GM12801 (cell line): ENCODE results near the gene ZNF311.

Source experiments
- TF ChIP-seq, protein P1 (sequence below): IDR thresholded peaks from one replicate; pipeline ENCODE4 v1.5.1; 2011; ENCODE audit warnings: control low read depth; ENCODE audit not compliant: insufficient read length; ENCODE audit errors: extremely low read depth

ZNF311 gene

DNA sequence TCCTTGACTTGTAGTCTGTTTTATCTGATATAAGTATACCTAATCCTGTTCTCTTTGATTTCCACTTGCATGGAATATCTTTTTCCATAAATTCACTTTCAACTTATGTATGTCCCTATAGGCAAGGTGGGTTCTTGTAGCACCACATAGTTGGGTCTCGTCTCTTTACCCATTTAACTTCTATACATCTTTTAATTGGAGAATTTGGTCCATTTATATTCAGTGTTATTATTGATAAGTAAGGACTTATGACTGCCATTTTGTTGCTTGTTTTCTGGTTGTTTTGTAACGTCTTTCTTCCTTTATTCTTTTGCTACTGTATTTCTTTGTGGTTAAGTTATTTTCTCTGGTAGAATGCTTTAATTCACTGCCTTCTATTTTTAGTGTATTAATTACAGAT, 14.5 kb upstream of the ZNF311 start:
- TF ChIP-seq, protein P1, sequence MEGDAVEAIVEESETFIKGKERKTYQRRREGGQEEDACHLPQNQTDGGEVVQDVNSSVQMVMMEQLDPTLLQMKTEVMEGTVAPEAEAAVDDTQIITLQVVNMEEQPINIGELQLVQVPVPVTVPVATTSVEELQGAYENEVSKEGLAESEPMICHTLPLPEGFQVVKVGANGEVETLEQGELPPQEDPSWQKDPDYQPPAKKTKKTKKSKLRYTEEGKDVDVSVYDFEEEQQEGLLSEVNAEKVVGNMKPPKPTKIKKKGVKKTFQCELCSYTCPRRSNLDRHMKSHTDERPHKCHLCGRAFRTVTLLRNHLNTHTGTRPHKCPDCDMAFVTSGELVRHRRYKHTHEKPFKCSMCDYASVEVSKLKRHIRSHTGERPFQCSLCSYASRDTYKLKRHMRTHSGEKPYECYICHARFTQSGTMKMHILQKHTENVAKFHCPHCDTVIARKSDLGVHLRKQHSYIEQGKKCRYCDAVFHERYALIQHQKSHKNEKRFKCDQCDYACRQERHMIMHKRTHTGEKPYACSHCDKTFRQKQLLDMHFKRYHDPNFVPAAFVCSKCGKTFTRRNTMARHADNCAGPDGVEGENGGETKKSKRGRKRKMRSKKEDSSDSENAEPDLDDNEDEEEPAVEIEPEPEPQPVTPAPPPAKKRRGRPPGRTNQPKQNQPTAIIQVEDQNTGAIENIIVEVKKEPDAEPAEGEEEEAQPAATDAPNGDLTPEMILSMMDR, result no peak

DNA sequence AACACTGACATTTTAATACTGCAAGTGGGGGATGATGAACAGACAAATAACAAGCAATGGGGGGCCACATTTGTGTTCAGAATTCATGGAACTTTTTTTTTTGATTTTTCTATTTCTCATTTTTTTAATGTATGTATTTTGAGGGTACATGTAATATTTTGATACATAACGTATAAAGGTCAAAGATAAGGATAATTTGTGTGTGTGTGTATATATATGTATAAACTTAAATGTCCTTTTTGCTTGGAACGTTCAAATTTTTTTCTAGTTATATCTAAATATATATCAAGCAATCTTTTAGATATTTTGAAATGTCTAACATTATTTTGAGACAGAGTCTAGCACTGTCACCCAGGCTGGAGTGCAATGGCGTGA, 12.3 kb upstream of the ZNF311 start:
- TF ChIP-seq, protein P1, result no peak

DNA sequence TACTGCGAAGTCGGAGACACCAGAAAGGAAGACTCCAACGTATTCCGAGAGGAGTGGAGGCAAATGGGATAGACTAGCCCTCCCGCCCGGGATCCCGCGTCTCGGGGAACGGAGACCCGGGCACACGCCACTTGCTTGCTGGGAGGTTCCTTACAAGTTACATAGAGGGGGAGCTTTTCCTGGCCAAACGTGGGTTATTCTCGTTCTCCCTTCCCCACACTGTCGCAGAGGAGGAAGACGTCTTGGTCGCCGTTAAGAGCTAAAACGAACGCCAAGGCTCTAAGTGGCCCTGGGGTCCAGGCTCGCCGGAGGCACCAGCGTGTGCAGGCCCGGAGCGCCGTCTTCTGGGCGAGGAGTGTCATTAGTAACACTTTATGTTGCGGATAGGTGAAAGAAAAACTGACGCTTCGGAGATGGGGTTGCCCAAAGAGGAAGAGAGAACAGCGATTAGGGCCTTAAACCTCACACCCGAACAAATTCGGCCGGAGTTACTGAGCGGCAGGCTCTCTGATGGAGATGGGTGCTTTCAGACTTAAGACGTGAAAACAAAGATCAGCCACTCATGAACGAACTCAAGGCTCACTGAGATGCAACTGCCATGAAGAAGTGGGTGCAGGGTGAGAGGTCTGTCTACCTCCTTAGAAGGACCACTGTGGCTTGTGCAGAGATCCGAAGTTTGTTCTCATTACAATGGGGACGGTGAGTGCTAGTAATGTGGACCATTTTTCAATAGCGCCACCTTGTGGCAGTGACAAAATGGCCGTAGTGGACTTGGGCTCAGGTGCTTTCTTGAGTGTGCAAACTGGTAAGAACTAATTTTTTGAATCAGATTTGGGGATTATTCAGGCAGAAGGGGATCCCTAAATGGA, 11.7 kb upstream of the ZNF311 start:
- TF ChIP-seq, protein P1, result peak; percentile 30

DNA sequence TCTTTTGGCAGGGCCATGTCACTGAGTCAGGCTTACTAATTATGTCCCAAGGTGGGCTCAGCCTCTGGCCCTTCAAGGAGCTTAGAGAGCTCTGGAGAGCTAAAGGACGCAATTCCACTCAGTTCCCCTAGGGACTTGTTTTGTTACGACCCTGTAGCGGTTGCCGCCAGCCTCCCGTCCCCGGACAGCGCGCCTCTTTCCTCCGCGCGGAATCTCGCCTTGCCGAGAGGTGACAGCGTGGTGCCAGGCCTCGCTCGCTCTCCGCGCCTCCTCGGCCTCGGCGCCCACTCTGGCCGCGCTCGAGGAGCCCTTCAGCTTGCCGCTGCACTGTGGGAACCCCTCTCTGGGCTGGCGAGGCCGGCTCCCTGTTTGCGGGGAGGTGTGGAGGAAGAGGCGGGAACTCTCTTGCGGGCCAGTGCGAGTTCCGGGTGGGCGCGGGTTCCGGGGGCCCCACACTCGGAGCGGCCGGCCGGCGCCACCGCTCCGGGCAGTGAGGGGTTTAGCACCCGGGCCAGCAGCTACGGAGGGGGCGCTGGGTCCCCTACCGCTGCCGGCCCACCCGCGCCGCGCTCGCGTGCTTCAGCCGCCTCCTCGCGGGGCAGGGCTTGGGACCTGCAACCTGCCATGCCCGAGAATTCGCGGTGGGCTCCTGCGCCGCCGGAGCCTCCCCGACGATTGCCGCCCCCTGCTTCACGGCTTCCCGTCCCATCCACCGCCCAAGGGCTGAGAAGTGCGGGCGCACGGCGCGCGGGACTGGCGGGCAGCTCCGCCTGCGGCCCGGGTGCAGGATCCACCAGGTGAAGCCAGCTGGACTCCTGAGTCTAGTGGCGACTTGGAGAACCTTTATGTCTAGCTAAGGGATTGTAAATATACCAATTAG, 9.9 kb upstream of the ZNF311 start:
- TF ChIP-seq, protein P1, result no peak

DNA sequence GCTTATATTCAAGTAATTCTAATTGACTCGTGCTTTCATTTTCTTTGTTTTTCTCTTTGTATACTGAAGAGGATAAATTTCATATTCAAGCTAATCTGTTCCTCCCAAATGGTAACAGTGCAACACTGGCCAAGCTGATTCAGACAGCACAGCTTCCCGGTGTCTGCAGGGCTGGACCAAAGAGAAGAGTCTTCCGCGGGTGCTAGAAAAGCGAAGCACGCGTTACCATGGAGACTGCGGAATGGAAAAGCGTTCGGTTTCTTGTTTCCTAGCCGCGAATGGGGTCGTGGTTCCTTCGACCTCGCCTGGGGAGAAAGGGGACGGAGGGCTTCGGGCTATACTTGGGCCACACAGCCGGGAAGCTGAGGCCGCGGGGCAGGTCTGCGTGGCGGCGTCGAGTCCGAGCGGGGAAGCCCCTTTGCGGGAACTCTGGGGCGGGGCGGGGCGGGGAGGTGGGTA, 6.2 kb upstream of the ZNF311 start:
- TF ChIP-seq, protein P1, result no peak

DNA sequence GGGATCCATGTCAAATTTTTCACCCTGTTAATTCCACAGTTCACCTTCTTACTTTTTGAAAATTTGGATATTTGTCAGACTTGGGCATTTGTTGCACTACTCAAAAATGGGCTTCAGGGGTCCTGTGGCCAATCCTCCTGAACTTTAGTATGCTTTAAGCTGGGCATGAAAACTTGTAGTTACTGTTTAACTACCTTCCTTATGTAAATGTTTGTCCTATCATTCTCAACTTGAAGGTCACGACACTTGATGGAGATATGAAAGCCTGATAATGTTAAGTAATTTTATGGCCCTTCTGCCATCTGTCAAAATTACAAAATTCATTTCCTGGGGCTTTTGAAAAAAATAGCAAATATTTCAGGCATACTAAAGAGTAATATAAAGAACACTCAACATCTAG, 4.2 kb upstream of the ZNF311 start:
- TF ChIP-seq, protein P1, result no peak

DNA sequence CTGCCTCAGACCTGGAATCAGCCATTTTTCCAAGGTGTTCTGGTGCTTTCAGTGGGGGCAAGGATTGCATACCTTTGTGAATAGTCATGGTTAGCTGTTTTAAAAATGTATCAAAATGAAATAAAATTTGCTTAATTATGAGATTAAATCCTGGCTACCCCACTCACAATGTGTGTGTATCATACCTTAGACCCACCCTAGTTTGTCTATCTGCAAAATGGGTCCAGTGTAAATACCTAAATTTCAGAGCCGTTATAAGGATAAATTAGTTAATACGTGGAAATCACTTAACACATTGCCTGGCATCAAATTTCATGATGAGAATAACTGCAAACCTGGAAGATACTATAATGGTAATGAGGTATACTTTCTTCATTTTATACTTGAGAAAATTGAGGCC, 3.0 kb upstream of the ZNF311 start:
- TF ChIP-seq, protein P1, result no peak
